Stimulated activated effector memory CD8-positive, alpha-beta T cell treated with anti-CD3 and anti-CD28 coated beads, Interleukin-12 subunit alpha, Interleukin-12 subunit beta, amount 100 ng/mL, for 72 hours (primary cell): Measurements from ENCODE around the gene AACS.
A peak's percentile ranks its signal among the peaks of the same experiment; 100 is the strongest.

ENCODE experiments used
- ATAC-seq: fragments of 150-1000 bp; cut with Tn5 transposase; 2 replicates; pipeline ENCODE4 v1.10.0; 2021
- DNase-seq, 2 donors: peaks; one replicate each; pipeline ENCODE4 v3.0.0; 2021 to 2022; ENCODE audit warnings: low spot score in 2 of 2
- H3K27ac Mint-ChIP-seq: one replicate; pipeline ENCODE4 v1.8.0; 2022; ENCODE audit warnings: mild to moderate bottlenecking, mixed read lengths
- H3K36me3 Mint-ChIP-seq: one replicate; pipeline ENCODE4 v1.8.0; 2022; ENCODE audit warnings: mild to moderate bottlenecking, mixed read lengths
- H3K4me1 Mint-ChIP-seq: one replicate; pipeline ENCODE4 v1.8.0; 2022; ENCODE audit warnings: mixed read lengths
- H3K4me3 Mint-ChIP-seq: one replicate; pipeline ENCODE4 v1.8.0; 2022; ENCODE audit warnings: mild to moderate bottlenecking, mixed read lengths
- H3K9me3 Mint-ChIP-seq: one replicate; pipeline ENCODE4 v1.8.0; 2022; ENCODE audit warnings: mixed read lengths

Gene AACS

GRCh38 chr12:125163148-125163547 is 97.9 kb downstream of the AACS start:
- DNase-seq, result no peak
- no peak overlapping the region for H3K27ac Mint-ChIP-seq
- H3K9me3 Mint-ChIP-seq, result no peaks in the 10 kb centered on the region
- H3K4me1 Mint-ChIP-seq, result peaks cover 7% of the 10 kb centered on the region
- no peaks in the 10 kb centered on the region for H3K36me3 Mint-ChIP-seq
- no peak for ATAC-seq
- H3K4me3 Mint-ChIP-seq, result no peak overlapping the region

GRCh38 chr12:125164541-125164940 is 99.3 kb downstream of the AACS start:
- no peaks in the 10 kb centered on the region for H3K36me3 Mint-ChIP-seq
- no peak overlapping the region for H3K27ac Mint-ChIP-seq
- no peaks in the 10 kb centered on the region for H3K9me3 Mint-ChIP-seq
- DNase-seq (no peak), ATAC-seq (no peak)
- no peak overlapping the region for H3K4me3 Mint-ChIP-seq
- peaks cover 7% of the 10 kb centered on the region for H3K4me1 Mint-ChIP-seq

- no peak for ATAC-seq
- Mint-ChIP-seq H3K27ac (no peak overlapping the region), H3K9me3 (no peaks in the 10 kb centered on the region), H3K36me3 (no peaks in the 10 kb centered on the region), H3K4me3 (no peak overlapping the region), H3K4me1 (peaks cover 7% of the 10 kb centered on the region)
- DNase-seq, result no peak
Measured at GRCh38 chr12:125166041-125166440, 100.8 kb downstream of the AACS start.

GRCh38 chr12:125167658-125168057 is 102.4 kb downstream of the AACS start:
- Mint-ChIP-seq H3K4me1 (no peaks in the 10 kb centered on the region), H3K36me3 (no peaks in the 10 kb centered on the region), H3K27ac (no peak overlapping the region), H3K4me3 (no peak overlapping the region), H3K9me3 (no peaks in the 10 kb centered on the region)
- DNase-seq, result no peak
- no peak for ATAC-seq

- Mint-ChIP-seq H3K9me3 (no peaks in the 10 kb centered on the region), H3K36me3 (no peaks in the 10 kb centered on the region), H3K4me1 (no peaks in the 10 kb centered on the region), H3K4me3 (no peak overlapping the region), H3K27ac (no peak overlapping the region)
- DNase-seq, result no peak
- no peak for ATAC-seq
Measured at GRCh38 chr12:125169451-125169850, 104.2 kb downstream of the AACS start.

GRCh38 chr12:125169870-125170269 is 104.6 kb downstream of the AACS start:
- Mint-ChIP-seq H3K9me3 (no peaks in the 10 kb centered on the region), H3K4me3 (no peak overlapping the region), H3K36me3 (no peaks in the 10 kb centered on the region), H3K27ac (no peak overlapping the region), H3K4me1 (no peaks in the 10 kb centered on the region)
- DNase-seq (no peak), ATAC-seq (no peak)

GRCh38 chr12:125171267-125171666 is 106.0 kb downstream of the AACS start:
- DNase-seq (no peak), ATAC-seq (no peak)
- Mint-ChIP-seq H3K27ac (no peak overlapping the region), H3K4me1 (no peaks in the 10 kb centered on the region), H3K9me3 (peaks cover 3% of the 10 kb centered on the region), H3K36me3 (no peaks in the 10 kb centered on the region), H3K4me3 (no peak overlapping the region)

- Mint-ChIP-seq H3K27ac (no peak overlapping the region), H3K4me1 (no peaks in the 10 kb centered on the region), H3K4me3 (no peak overlapping the region), H3K9me3 (peaks cover 3% of the 10 kb centered on the region), H3K36me3 (no peaks in the 10 kb centered on the region)
- DNase-seq (no peak), ATAC-seq (no peak)
Measured at GRCh38 chr12:125172231-125172850, 107.1 kb downstream of the AACS start.

GRCh38 chr12:125175576-125175975 is 110.3 kb downstream of the AACS start:
- no peaks in the 10 kb centered on the region for H3K36me3 Mint-ChIP-seq
- no peak for DNase-seq
- H3K4me1 Mint-ChIP-seq, result no peaks in the 10 kb centered on the region
- no peak for ATAC-seq
- no peak overlapping the region for H3K4me3 Mint-ChIP-seq
- H3K9me3 Mint-ChIP-seq, result peaks cover 3% of the 10 kb centered on the region
- no peak overlapping the region for H3K27ac Mint-ChIP-seq

GRCh38 chr12:125178222-125178621 is 113.0 kb downstream of the AACS start:
- Mint-ChIP-seq H3K4me1 (peaks cover 4% of the 10 kb centered on the region), H3K4me3 (no peak overlapping the region), H3K36me3 (no peaks in the 10 kb centered on the region), H3K9me3 (peaks cover 3% of the 10 kb centered on the region), H3K27ac (no peak overlapping the region)
- ATAC-seq (peak; percentile 17), DNase-seq (no peak)

GRCh38 chr12:125180144-125180543 is 114.9 kb downstream of the AACS start:
- Mint-ChIP-seq H3K36me3 (no peaks in the 10 kb centered on the region), H3K4me1 (peaks cover 7% of the 10 kb centered on the region), H3K4me3 (no peak overlapping the region), H3K27ac (no peak overlapping the region), H3K9me3 (peaks cover under 1% of the 10 kb centered on the region)
- ATAC-seq (no peak), DNase-seq (no peak)

- no peak for ATAC-seq
- Mint-ChIP-seq H3K4me1 (peaks cover 7% of the 10 kb centered on the region), H3K27ac (no peak overlapping the region), H3K36me3 (no peaks in the 10 kb centered on the region), H3K9me3 (no peaks in the 10 kb centered on the region), H3K4me3 (no peak overlapping the region)
- DNase-seq, result no peak
Measured at GRCh38 chr12:125181107-125181506, 115.9 kb downstream of the AACS start.

- Mint-ChIP-seq H3K27ac (no peak overlapping the region), H3K9me3 (no peaks in the 10 kb centered on the region), H3K4me3 (no peak overlapping the region), H3K36me3 (no peaks in the 10 kb centered on the region), H3K4me1 (peaks cover 7% of the 10 kb centered on the region)
- ATAC-seq (peak; percentile 75), DNase-seq (peak; percentile 87 to 93)
Measured at GRCh38 chr12:125183187-125184067, 118.2 kb downstream of the AACS start.

GRCh38 chr12:125184213-125184967 is 119.2 kb downstream of the AACS start:
- no peak overlapping the region for H3K27ac Mint-ChIP-seq
- H3K4me1 Mint-ChIP-seq, result peaks cover 7% of the 10 kb centered on the region
- DNase-seq, result no peak
- H3K36me3 Mint-ChIP-seq, result no peaks in the 10 kb centered on the region
- no peak for ATAC-seq
- H3K4me3 Mint-ChIP-seq, result no peak overlapping the region
- H3K9me3 Mint-ChIP-seq, result no peaks in the 10 kb centered on the region

- Mint-ChIP-seq H3K27ac (no peak overlapping the region), H3K4me3 (no peak overlapping the region), H3K9me3 (no peaks in the 10 kb centered on the region), H3K4me1 (peaks cover 7% of the 10 kb centered on the region), H3K36me3 (no peaks in the 10 kb centered on the region)
- ATAC-seq, result no peak
- no peak for DNase-seq
Measured at GRCh38 chr12:125185311-125185739, 120.1 kb downstream of the AACS start.
